AG04450 (cell line): ENCODE measurements around the gene ZCCHC9. TPM values are rescaled to one million over a fixed set of nuclear protein-coding genes. Genes with fewer than 3 reads are reported as not detected.
"Not testable (repeated sequence)": the region's sequence is repeated elsewhere in the genome, so short reads cannot be mapped to it uniquely, and the experiment has no call there.

Source experiments
- CTCF ChIA-PET: fragments of 300-600, 350-600 bp; formaldehyde crosslinking; extraction: SDS; loops from one replicate; lab custom pipeline; 2022; ENCODE audit warnings: antibody characterized with exemption, inconsistent platforms; lab: Charles Lee
- POLR2A ChIA-PET: fragments of 350-600 bp; formaldehyde crosslinking; extraction: SDS; loops from one replicate; lab custom pipeline; 2021; ENCODE audit warnings: antibody characterized with exemption, inconsistent platforms; lab: Yijun Ruan, JAX
- DNase-seq: peaks from one replicate; pipeline ENCODE4 v3.0.0-alpha.2; 2011; ENCODE audit warnings: low read depth, low spot score
- H3K27ac ChIP-seq: one replicate; pipeline ENCODE4 v1.5.1; 2012; ENCODE audit warnings: low read depth, low read length, control low read depth
- H3K27me3 ChIP-seq: one replicate; pipeline ENCODE4 v1.6.0; 2012; ENCODE audit warnings: low read length; ENCODE audit not compliant: control insufficient read depth, insufficient read depth
- H3K4me3 ChIP-seq: 2 replicates; pipeline ENCODE4 v1.5.1; 2011; ENCODE audit warnings: mild to moderate bottlenecking, low read depth, low read length, control low read depth
- H3K9me3 ChIP-seq: 2 replicates; pipeline ENCODE4 v1.5.1; 2012; ENCODE audit warnings: low read length; ENCODE audit not compliant: control insufficient read depth, insufficient read depth
- CTCF ChIP-seq: IDR thresholded peaks from 2 replicates; pipeline ENCODE4 v1.5.1; 2011; ENCODE audit warnings: low read depth, low read length, control low read depth, inconsistent platforms
- polyA plus RNA-seq: library from polyadenylated mRNA; depleted of rRNA; stranded (reverse); fragments of >200 nt; gene quantifications from 2 replicates; pipeline ENCODE4 v1.2.3, GENCODE V29; 2011

Gene ZCCHC9
- polyA plus RNA-seq, 1 experiment: 35.4 TPM

DNA sequence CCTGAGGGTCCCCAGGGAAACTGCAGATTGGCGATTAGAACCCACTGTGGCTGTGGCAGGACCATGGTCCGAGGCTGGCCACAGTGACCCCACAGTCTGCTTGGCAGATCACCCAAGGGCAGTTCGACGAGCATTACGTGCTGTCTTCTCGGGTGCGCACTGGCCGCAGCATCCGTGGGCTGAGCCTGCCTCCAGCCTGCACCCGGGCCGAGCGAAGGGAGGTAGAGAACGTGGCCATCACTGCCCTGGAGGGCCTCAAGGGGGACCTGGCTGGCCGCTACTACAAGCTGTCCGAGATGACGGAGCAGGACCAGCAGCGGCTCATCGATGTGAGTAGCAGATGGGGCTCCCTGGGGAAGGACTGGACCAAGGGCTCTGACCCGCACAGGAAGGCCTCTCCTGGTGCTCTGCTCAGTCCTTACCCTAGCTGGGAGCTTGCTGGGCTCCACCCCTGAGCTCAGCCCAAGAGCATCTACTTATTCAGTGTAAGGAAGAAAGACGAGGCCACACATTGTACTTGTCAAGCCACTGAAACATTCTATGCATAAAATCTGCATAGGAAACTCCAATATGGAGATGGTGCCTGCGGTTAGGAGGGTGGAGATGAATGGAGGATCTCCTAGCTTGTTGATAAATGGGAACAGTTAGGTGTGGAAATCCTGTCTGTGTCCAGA is 46.4 kb upstream of the ZCCHC9 start:
- Histone ChIP-seq H3K27ac (no peak overlapping the region), H3K4me3 (no peak overlapping the region), H3K27me3 (no peaks in the 10 kb centered on the region), H3K9me3 (peaks cover 4% of the 10 kb centered on the region; the same call in 1 of the 2 replicates)
- CTCF ChIA-PET: no interaction called here
- POLR2A ChIA-PET: no interaction called here
- no peak for TF ChIP-seq CTCF
- DNase-seq: no peak

DNA sequence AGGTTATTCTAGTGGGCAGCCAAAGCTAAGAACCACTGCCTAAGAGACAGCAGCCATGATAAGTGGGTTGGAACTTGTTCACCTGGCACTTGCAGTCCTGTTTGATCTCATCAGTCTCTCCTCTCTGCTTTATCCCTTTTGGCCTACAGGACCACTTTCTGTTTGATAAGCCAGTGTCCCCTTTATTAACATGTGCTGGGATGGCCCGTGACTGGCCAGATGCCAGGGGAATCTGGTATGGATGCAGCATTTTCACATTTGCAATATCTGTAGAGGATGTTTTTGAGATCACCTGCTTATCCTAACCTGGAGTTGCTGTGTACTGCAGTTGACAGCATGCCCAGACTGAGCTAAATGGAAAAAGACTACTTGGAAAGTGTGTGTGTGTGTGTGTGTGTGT is 44.6 kb upstream of the ZCCHC9 start:
- Histone ChIP-seq H3K27me3 (no peaks in the 10 kb centered on the region), H3K27ac (no peak overlapping the region), H3K4me3 (no peak overlapping the region), H3K9me3 (peaks cover 4% of the 10 kb centered on the region; the same call in 1 of the 2 replicates)
- DNase-seq: no peak
- POLR2A ChIA-PET: no interaction called here
- no peak for TF ChIP-seq CTCF
- CTCF ChIA-PET: no interaction called here

DNA sequence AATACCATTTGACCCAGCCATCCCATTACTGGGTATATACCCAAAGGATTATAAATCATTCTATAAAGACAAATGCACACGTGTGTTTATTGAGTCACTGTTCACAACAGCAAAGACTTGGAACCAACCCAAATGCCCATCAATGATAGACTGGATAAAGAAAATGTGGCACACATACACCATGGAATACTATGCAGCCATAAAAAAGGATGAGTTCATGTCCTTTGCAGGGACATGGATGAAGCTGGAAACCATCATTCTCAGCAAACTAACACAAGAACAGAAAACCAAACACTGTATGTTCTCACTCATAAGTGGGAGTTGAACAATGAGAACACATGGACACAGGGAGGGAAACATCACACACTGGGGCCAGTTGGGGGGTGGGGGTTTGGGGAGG is 38.6 kb upstream of the ZCCHC9 start:
- H3K9me3 ChIP-seq, CTCF ChIA-PET, H3K27ac ChIP-seq, H3K4me3 ChIP-seq, H3K27me3 ChIP-seq, POLR2A ChIA-PET, DNase-seq: not testable (repeated sequence)

DNA sequence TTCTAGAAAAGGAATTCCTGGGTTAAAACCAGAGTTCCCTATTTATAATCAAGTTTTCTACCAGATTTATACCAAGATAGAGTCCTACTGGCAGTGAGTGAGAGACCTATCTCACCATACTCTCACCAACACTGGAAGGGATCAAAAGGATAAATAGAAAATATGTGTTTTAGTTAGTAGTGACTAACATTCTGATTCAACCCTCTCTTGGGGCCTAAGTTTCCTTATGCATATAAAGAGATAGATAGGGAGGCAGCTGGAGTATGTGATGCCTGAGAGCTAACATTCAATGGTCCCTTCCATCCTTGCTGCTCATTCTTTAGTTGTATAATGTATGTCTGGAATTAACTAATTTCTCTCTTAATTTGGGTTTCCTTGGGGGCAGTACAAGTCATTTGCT is 36.3 kb upstream of the ZCCHC9 start:
- Histone ChIP-seq H3K4me3 (no peak overlapping the region), H3K27me3 (no peaks in the 10 kb centered on the region), H3K9me3 (peaks cover 3% of the 10 kb centered on the region; the same call in 1 of the 2 replicates), H3K27ac (no peak overlapping the region)
- POLR2A ChIA-PET: no interaction called here
- CTCF ChIA-PET: interaction anchor here (1.2 kb wide), 1 partner anchor 70 kb away, joined by 5 read pairs; no protein-coding TSS in a partner anchor
- no peak for DNase-seq
- no peak for TF ChIP-seq CTCF

GRCh38 chr5:81268521-81269196 is 32.7 kb upstream of the ZCCHC9 start:
- Histone ChIP-seq H3K27me3 (no peaks in the 10 kb centered on the region), H3K4me3 (no peak overlapping the region), H3K9me3 (peaks cover 4% of the 10 kb centered on the region; the same call in 1 of the 2 replicates), H3K27ac (peak overlapping the region; percentile 68)
- TF ChIP-seq CTCF: no peak
- DNase-seq: peak; percentile 49
- ChIA-PET POLR2A (interaction anchor here (0.9 kb wide), 1 partner anchor 47 kb away, joined by 4 read pairs; no protein-coding TSS in a partner anchor), CTCF (interaction anchor here (0.7 to 1.0 kb wide), 2 partner anchors 73 to 193 kb away, joined by 3 to 7 read pairs; no protein-coding TSS in a partner anchor)
